GM18951 (cell line): ENCODE measurements around the gene GAS6.

Experiments used
- POLR2A ChIP-seq: IDR thresholded peaks from 4 replicates; pipeline ENCODE4 v1.6.1; 2011; ENCODE audit warnings: mild to moderate bottlenecking; ENCODE audit not compliant: insufficient read length, insufficient read depth; ENCODE audit errors: extremely low read depth
- in situ Hi-C: fragments of 300-500 bp; cut with MboI; formaldehyde crosslinking; loops from one replicate; pipeline ENCODE4 v1.12.0; 2022; ENCODE audit warnings: low sequenced_read_pairs, mixed read lengths, inconsistent platforms; ENCODE audit not compliant: unreplicated experiment

The GAS6 gene

GRCh38 chr13:113848020-113848419, 15.9 kb downstream of the GAS6 start:
- in situ Hi-C loops, result no loop called here
- no peak for TF ChIP-seq POLR2A

GRCh38 chr13:113846636-113847318, 17.1 kb downstream of the GAS6 start:
- TF ChIP-seq POLR2A, result no peak
- in situ Hi-C loops, result no loop called here

GRCh38 chr13:113845723-113846635, 17.9 kb downstream of the GAS6 start:
- in situ Hi-C loops, result no loop called here
- TF ChIP-seq POLR2A, result no peak

DNA sequence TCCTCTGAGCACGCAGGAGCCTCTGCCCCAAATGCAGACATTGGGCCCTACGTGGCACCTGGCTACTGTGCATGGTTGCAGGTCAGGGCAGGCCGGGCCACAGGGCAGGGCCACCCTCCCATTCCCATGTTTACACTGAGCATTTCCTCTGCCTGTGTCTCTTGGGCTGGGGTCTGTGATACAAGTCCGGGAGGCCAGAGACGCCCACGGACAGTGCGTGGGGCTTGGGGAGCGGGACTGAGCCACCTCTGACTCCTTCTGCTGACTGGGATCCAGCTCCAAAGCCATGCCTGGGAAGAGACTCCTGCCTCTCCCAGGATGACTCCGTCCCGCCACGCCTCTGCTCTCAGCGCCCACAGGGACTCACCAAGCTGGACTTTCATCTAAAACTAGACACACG, 18.8 kb downstream of the GAS6 start:
- in situ Hi-C loops, result no loop called here
- TF ChIP-seq POLR2A, result no peak

DNA sequence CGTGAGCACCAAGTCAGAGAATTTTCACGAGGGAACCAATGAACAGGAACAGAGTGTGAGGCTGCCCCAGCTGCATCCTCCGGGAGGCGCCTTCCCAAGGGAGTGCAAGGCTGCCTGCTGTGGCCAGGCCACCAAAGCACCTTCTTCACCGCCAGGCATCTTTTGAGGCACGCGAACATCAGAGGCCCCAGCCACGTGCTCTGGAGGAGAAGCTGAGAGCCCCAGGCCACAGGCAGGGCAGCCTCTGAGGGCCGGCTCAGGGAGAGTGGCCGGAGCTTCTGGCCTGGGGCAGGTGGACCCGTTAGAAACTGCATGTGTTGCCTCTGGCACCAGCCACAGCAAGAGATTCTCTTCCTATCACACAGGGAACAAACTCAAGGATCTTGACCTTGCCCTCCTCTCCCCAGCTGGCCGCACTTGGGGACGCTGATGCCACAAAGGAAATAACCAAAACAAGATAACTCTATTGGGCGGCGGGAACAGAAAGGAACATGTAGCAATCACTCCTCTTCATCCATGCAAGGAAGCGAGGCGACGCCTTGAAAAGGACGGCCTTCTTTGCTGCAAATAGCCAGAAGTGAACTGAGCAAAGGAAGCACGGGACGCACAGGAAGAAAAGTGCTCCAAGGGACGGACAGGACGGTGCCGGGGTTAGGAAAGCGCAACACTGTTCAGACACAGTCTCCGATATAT, 19.9 kb downstream of the GAS6 start:
- no peak for TF ChIP-seq POLR2A
- in situ Hi-C loops, result no loop called here

DNA sequence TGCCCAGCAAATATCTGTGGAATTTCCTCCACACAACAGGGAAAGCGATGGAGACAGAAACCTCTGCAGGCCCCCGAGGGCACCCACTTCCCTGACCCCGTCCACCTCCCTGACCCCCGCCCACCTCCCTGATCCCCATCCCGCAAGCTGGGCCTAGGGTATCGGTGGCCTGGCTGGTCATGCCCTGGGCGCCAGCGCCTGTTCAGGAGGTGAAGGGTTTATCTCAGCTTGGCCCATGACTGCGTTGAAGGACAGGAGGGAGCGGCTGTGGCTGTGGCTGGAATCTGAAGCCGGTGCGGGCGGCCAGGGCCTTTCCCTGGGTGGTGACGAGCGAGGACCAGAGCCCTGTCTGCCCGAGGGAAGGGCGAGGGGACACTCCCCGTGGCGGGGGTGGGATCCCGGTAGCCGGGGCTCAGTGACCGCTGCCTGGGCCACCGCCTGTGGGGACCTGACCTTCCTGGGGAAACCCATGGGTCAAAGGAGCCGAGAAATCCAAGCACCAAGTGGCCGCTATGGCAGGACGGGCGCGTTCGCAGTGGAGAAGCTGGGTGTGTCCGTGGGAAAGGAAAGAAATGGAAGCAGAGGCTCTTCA, 20.7 kb downstream of the GAS6 start:
- no peak for TF ChIP-seq POLR2A
- in situ Hi-C loops, result no loop called here

- in situ Hi-C loops, result no loop called here
- TF ChIP-seq POLR2A, result no peak
Measured at GRCh38 chr13:113842336-113843062, 21.4 kb downstream of the GAS6 start.

GRCh38 chr13:113841353-113841650, 22.6 kb downstream of the GAS6 start:
- TF ChIP-seq POLR2A, result no peak
- in situ Hi-C loops, result no loop called here

GRCh38 chr13:113840541-113841352, 23.1 kb downstream of the GAS6 start:
- in situ Hi-C loops, result no loop called here
- TF ChIP-seq POLR2A, result no peak

DNA sequence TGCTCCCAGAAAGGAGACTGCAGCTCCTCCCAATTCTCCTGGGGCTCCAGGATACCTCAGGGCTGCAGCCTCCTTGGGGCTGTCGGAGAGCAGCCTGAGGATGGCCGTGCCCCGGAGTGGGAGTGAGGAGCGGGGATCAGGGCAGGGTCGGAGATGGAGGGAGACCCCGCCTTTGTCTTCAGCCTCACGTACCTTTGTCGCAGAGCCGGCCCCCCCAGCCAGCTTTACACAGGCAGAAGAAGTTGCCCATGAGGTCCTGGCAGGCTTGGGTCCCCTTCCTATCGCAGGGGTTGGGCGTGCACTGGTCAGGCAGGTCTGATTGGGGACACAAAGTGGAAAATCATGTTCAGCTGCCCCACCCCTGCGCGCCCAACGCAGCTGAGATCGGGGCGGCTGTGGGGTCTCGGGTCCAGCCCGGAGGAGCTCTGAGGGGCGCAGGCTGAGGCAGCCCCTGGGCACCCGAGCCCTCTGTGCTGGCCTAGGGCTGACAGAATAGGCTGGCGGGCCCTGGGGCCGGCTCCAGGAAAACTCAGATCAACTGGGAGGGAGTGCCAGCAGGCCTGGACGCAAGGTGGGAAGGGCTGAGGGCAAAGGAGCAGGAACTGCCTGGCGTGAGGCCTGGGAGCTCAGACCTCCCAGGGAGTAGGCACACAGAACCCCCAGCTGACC, 24.2 kb downstream of the GAS6 start:
- no peak for TF ChIP-seq POLR2A
- in situ Hi-C loops, result no loop called here

GRCh38 chr13:113838711-113839201, 25.1 kb downstream of the GAS6 start:
- no peak for TF ChIP-seq POLR2A
- in situ Hi-C loops, result no loop called here
